ACC112 (cell line): ENCODE results near the gene MAS1.

ENCODE experiments used
- H2AFZ ChIP-seq: fragments of 200-600 bp; sonication (generic); one replicate; pipeline ENCODE4 v1.6.0; 2017; ENCODE audit warnings: antibody characterized with exemption, low read length; ENCODE audit not compliant: unreplicated experiment
- H3K27ac ChIP-seq: fragments of 200-600 bp; sonication (generic); 2 replicates; pipeline ENCODE4 v1.5.1; 2014; ENCODE audit warnings: low read depth, mild to moderate bottlenecking, antibody characterized with exemption, low read length, moderate library complexity
- H3K27me3 ChIP-seq: fragments of 200-600 bp; sonication (generic); 2 replicates; pipeline ENCODE4 v1.6.1; 2014; ENCODE audit warnings: mild to moderate bottlenecking, antibody characterized with exemption, low read length, moderate library complexity, mixed read lengths; ENCODE audit not compliant: insufficient read depth
- H3K36me3 ChIP-seq: fragments of 200-600 bp; sonication (generic); 2 replicates; pipeline ENCODE4 v1.6.1; 2016; ENCODE audit warnings: mild to moderate bottlenecking, antibody characterized with exemption, low read length, moderate library complexity, mixed read lengths; ENCODE audit not compliant: insufficient read depth
- H3K4me1 ChIP-seq: fragments of 200-600 bp; sonication (generic); one replicate; pipeline ENCODE4 v1.6.1; 2016; ENCODE audit warnings: low read length, mixed read lengths; ENCODE audit not compliant: insufficient read depth, unreplicated experiment, control insufficient read depth
- H3K4me3 ChIP-seq: fragments of 200-600 bp; sonication (generic); 2 replicates; pipeline ENCODE4 v1.5.1; 2014; ENCODE audit warnings: mild to moderate bottlenecking, low read depth, low read length
- H3K79me2 ChIP-seq: fragments of 200-600 bp; sonication (generic); one replicate; pipeline ENCODE4 v1.6.0; 2016; ENCODE audit warnings: low read length; ENCODE audit not compliant: control insufficient read depth, unreplicated experiment, insufficient read depth

Gene MAS1

DNA sequence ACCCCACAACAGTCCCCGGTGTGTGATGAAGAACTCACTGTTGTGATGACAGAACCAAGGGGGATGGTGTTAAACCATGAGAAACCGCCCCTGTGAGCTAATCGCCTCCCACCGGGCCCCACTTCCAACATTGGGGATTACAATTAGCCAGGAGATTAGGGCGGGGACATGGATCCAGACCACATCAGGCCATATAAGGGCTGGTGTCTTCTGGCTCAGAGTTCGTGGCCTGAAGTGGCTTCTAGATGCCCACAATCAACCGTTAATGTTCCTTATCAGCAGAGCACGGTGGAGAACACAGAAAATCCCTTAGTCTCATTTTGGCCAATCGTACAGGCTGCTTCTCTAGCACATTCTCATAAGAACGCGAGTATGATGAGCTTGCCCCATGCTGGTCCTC lies 10.9 kb upstream of the MAS1 start:
- no peaks in the 10 kb centered on the region for H3K4me1 ChIP-seq
- no peaks in the 10 kb centered on the region for H3K27me3 ChIP-seq
- no peaks in the 10 kb centered on the region for H3K36me3 ChIP-seq
- no peak overlapping the region for H2AFZ ChIP-seq
- no peak overlapping the region for H3K27ac ChIP-seq
- no peak overlapping the region for H3K4me3 ChIP-seq
- no peaks in the 10 kb centered on the region for H3K79me2 ChIP-seq

DNA sequence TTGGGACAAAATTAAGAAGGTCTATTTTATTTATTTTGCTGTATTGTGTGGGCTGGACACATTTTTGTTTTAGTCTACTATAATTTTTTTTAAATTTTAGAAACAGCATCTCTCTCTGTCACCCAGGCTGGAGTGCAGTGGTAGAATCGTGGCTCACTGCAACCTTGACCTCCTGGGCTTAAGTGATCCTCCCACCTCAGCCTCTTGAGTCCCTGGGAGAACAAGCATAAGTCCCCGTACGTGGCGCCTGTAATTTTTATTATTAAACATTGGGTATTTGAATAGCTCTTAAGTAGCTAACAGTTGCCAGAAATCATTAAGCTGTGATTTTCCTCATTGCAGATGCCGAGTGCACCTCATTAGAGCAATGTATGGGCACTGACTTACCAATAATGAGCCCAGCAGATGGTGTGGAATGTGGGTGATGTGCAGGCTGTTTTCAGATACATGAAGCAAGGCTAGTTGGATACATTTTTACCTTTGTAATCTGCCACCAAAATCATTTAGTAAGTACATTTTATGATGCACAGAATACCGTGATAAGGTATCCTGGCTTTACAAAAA lies 10.3 kb upstream of the MAS1 start:
- Histone ChIP-seq H3K4me3 (no peak overlapping the region), H3K27me3 (no peaks in the 10 kb centered on the region), H2AFZ (no peak overlapping the region)

DNA sequence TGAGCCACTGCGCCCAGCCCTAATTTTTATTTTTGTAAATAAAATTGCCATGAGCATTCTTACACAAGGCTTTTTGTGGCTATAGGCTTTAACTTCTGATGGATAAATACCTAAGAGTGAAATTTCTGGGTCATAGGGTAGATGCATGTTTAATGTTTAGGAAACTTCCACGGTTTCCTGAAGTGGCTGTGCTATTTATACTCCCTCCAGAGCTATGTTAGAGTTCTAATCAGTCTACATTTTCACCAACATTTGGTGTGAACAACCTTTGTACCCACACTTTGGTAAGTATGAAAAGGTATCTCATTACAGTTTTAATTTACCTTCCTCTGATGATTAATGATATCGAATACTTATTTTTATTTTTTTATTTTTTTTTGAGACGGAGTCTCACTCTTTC lies 6.1 kb upstream of the MAS1 start:
- no peak overlapping the region for H2AFZ ChIP-seq
- H3K27ac ChIP-seq = no peak overlapping the region
- peaks cover 23% of the 10 kb centered on the region for H3K27me3 ChIP-seq
- H3K4me1 ChIP-seq = no peaks in the 10 kb centered on the region
- H3K79me2 ChIP-seq = no peaks in the 10 kb centered on the region
- H3K4me3 ChIP-seq = no peak overlapping the region
- H3K36me3 ChIP-seq = no peaks in the 10 kb centered on the region

More for the DNA sequence above, 10.3 kb upstream of the MAS1 start:
- Histone ChIP-seq H3K4me1 (no peaks in the 10 kb centered on the region), H3K27ac (no peak overlapping the region), H3K36me3 (no peaks in the 10 kb centered on the region), H3K79me2 (no peaks in the 10 kb centered on the region)

DNA sequence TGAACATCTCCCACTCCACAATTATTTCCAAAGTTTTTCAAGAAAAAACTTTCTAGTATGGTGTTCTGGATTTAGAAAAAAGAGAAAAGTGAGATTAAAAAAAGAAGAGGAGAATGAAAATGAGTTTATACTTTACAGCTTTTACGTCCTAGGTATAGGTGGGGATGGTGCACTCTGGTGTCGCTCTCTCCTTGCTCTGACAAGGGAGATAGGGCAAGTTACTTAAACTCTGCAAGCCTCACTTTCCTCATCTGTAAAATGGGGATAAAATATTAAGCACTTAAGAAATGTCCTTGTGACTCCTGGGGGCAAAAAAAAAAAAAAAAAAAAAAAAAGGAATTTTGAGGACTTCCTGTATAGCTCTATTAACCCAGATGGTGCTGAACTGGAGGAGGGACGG lies 4.5 kb upstream of the MAS1 start:
- Histone ChIP-seq H3K27me3 (peaks cover 37% of the 10 kb centered on the region), H3K36me3 (no peaks in the 10 kb centered on the region), H2AFZ (no peak overlapping the region), H3K79me2 (no peaks in the 10 kb centered on the region), H3K4me3 (no peak overlapping the region), H3K27ac (no peak overlapping the region), H3K4me1 (no peaks in the 10 kb centered on the region)

DNA sequence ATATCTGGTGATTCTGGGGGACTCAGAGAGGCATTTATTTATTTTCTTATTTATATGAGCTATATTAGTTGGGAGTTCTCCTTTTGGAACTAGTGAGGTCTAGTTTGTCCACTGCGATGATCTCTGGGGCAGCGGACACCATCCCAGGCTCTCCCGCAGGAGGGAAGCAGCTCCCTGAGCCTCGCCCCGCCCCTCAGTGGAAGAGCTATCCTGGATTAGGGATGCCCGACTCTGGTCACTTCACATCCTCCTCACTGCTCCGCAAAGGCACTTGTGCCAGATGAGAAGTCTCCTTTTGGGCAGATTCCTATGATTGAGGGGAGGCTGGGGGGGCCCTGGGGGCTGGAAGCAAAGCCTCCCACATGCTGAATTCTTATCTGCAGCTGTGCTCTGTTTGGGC lies 3.6 kb upstream of the MAS1 start:
- no peaks in the 10 kb centered on the region for H3K4me1 ChIP-seq
- H3K36me3 ChIP-seq = no peaks in the 10 kb centered on the region
- H3K27ac ChIP-seq = no peak overlapping the region
- H3K79me2 ChIP-seq = no peaks in the 10 kb centered on the region
- no peak overlapping the region for H2AFZ ChIP-seq
- H3K4me3 ChIP-seq = no peak overlapping the region
- H3K27me3 ChIP-seq = peaks cover 42% of the 10 kb centered on the region

DNA sequence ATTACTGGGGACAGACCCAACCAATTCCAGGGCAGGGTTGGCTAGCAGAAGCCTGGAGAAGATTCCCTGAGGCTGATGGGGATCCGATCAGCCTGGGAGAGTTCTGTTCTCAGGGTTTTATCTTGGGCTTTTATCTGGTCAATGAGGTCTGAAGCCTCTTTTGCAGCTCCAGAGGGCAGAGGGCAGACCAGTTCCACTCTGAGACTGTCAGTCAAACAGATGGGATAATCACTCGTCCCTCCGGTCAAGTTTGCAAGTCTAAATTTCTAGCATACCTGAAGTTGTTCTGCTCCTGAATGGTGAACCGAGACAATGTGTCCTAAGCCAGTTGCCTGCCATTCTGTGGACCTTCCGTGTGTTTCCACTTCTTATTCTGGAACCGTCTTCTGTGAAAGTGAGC lies 3.0 kb upstream of the MAS1 start:
- H3K27ac ChIP-seq = no peak overlapping the region
- no peaks in the 10 kb centered on the region for H3K79me2 ChIP-seq
- H3K4me1 ChIP-seq = no peaks in the 10 kb centered on the region
- H3K4me3 ChIP-seq = no peak overlapping the region
- peaks cover 42% of the 10 kb centered on the region for H3K27me3 ChIP-seq
- H3K36me3 ChIP-seq = no peaks in the 10 kb centered on the region
- no peak overlapping the region for H2AFZ ChIP-seq

DNA sequence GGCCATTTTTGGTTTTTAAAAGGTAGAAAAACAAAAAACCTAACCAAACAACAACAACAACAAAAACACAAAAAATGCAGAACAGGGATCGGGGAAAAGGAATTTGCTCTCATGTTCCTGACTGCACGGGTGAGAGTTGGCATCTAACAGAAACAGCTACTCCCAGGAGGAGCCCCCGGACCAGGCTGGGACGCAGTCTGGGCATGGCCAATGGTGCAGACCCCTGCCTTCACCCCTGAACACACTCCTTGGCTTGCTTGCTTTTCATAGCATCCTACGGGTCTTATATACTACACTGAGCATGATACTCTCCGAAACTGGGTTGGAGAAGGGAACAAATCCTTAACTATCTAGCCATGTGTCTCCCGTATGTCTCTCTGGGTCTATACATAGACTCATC lies 587 bp upstream of the MAS1 start:
- Histone ChIP-seq H3K36me3 (no peaks in the 10 kb centered on the region), H3K27ac (no peak overlapping the region), H2AFZ (no peak overlapping the region), H3K4me3 (no peak overlapping the region), H3K27me3 (peaks cover 42% of the 10 kb centered on the region), H3K4me1 (no peaks in the 10 kb centered on the region), H3K79me2 (no peaks in the 10 kb centered on the region)

DNA sequence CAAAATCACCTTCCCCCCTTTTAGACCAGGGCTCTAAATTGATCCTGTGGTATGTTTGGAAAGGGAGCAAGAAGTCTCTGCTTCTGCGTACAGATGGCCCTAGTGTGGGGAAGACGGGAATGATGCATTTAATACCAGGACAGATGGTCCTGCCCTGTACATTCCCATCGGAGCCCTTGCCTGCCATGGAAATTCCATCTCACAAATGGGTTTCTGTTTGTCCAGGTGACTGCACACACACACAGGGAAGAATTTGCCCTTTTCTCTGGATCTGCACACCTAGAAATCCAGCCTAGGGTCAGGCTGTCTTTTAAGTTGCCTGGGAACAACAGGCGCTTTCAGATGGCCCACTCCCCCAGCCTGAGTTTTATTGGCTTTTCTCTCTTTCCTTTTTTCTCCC lies 1.3 kb downstream of the MAS1 start:
- no peaks in the 10 kb centered on the region for H3K36me3 ChIP-seq
- no peak overlapping the region for H2AFZ ChIP-seq
- no peaks in the 10 kb centered on the region for H3K79me2 ChIP-seq
- peaks cover 39% of the 10 kb centered on the region for H3K27me3 ChIP-seq
- no peak overlapping the region for H3K4me3 ChIP-seq
- no peak overlapping the region for H3K27ac ChIP-seq
- H3K4me1 ChIP-seq = no peaks in the 10 kb centered on the region

DNA sequence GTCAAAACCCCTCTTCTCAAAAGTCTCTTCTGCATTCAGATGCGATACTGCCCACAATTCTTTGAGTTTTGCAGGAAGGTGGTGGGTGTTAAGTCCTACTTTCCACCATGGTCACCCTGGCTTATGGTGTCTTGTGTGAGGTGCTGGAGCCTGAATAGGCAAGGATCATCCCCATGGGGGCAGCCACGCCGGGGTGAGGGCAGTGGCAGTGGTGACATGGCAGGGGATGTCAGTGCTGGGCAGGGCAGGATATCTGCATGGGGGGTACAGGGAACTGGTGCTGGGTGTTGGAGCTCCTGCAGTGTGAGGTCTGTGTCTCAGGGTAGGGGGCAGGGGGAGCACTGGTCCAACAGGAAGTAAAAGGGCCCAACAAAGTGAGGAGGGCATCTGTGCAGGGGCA lies 2.3 kb downstream of the MAS1 start:
- Histone ChIP-seq H3K4me1 (no peaks in the 10 kb centered on the region), H3K27ac (no peak overlapping the region), H3K4me3 (no peak overlapping the region), H3K79me2 (no peaks in the 10 kb centered on the region), H3K27me3 (peaks cover 33% of the 10 kb centered on the region), H2AFZ (no peak overlapping the region), H3K36me3 (no peaks in the 10 kb centered on the region)

DNA sequence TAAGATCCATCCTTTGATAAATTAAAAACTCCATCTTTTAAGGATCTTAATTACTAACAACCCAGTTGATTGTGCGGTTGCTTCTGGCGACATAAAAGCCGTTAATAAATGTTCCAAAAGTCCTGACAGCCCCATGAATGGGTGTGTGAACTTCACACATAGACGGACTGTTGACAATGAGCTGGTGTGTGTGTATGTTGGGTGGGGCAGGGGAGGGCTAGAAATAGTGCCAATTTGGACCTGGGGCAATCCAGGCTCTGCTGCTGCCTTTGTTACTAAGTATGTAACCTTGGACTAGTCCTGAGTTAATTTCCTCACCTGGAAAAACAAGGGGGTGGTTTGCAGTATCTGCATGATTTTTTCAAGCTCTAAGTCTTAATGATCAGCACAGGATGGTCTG lies 4.2 kb downstream of the MAS1 start:
- Histone ChIP-seq H3K27ac (no peak overlapping the region), H3K4me3 (no peak overlapping the region), H3K79me2 (no peaks in the 10 kb centered on the region), H3K4me1 (peaks cover 11% of the 10 kb centered on the region), H2AFZ (no peak overlapping the region), H3K36me3 (no peaks in the 10 kb centered on the region), H3K27me3 (peaks cover 17% of the 10 kb centered on the region)

DNA sequence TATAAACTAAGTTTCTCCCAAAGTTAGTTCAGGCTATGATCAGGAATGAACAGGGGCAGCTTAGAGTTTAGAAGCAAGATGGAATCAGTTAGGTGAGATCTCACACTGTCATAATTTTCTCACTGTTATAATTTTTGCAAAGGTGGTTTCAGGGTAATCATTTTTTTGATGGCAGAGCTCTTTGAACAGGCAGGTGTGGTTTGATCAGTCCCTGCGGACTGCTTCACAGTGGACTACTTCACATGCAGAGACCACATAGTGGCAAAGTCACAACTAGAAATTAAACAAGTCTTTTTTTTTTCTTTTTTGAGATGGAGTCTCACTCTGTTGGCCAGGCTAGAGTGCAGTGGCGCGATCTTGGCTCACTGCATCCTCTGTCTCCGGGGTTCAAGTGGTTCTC lies 6.8 kb downstream of the MAS1 start:
- no peaks in the 10 kb centered on the region for H3K27me3 ChIP-seq

More for the DNA sequence above, 6.8 kb downstream of the MAS1 start:
- H2AFZ ChIP-seq = no peak overlapping the region
- peaks cover 21% of the 10 kb centered on the region for H3K4me1 ChIP-seq
- no peak overlapping the region for H3K27ac ChIP-seq
- no peak overlapping the region for H3K4me3 ChIP-seq
- H3K79me2 ChIP-seq = no peaks in the 10 kb centered on the region
- H3K36me3 ChIP-seq = no peaks in the 10 kb centered on the region
